HG03442 (cell line): ENCODE data around the gene BDKRB2.
"Not testable (repeated sequence)": the region's sequence is repeated elsewhere in the genome, so short reads cannot be mapped to it uniquely, and the experiment has no call there.

Experiments
- ATAC-seq: cut with Tn5 transposase; IDR thresholded peaks from one replicate; pipeline ENCODE4 v1.9.1; 2021; ENCODE audit warnings: mild to moderate bottlenecking, moderate library complexity; ENCODE audit not compliant: unreplicated experiment

Gene BDKRB2

DNA sequence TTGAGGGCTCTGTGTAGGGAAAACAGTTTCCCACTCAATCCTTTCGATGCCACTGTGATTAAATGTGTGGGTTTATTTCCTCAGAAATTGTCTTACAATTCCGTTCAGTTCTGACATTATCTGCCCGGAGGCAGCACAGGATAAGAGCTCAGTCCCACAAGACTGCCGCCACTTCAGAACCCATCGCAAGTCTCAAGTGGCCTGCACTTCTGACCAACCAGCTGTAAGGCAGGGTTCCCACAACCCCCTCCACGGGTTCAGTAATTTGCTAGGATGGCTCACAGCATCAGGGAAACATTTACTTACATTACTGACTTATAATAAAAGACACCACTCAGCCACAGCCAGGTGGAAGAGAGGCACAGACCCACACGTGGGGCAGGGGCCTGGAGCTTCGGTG is 17.2 kb downstream of the BDKRB2 start:
- no peak for ATAC-seq

- no peak for ATAC-seq
These were observed 19.9 kb downstream of the BDKRB2 start for GRCh38 chr14:96224480-96225096.

DNA sequence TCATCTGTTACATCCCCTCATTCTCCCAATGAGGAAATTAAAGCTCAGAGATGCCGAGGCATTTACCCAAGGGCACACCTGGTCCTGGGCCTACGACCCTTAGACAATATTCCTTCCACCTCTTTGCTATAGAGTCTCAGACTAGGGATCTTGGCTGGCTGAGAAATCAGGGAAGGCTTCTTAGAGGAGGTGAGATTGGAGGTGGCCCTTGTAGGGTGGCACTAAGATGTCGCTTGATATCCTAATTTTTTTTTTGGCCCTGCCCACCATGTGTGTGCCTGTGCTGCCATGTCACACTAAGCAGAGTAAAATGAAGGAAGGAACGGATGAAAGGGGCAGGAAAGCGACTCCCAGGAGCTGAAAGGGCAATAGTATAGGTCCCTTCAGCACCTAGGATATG is 20.6 kb downstream of the BDKRB2 start:
- ATAC-seq, result no peak

DNA sequence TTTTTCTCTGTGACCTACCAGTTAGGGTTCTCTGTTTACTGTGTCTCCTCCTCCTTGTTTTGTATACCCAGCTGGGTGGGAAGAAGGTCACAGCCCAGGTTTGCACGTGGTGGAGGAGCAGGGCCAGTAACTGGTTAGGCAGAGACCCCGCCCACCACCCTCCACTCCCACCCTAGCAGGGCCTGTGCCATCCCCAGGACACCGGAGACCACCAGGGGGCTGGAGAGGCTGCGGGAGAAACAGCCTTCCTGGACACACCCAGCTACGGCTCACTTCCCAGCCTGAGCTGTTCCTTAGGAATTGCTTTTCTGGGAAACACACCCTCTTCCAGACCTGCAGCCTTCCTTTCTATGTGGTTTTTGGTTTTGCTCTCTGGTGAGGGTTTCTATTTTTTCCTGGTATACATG is 21.1 kb downstream of the BDKRB2 start:
- ATAC-seq, result no peak

GRCh38 chr14:96227428-96227827 is 22.8 kb downstream of the BDKRB2 start:
- ATAC-seq, result no peak

DNA sequence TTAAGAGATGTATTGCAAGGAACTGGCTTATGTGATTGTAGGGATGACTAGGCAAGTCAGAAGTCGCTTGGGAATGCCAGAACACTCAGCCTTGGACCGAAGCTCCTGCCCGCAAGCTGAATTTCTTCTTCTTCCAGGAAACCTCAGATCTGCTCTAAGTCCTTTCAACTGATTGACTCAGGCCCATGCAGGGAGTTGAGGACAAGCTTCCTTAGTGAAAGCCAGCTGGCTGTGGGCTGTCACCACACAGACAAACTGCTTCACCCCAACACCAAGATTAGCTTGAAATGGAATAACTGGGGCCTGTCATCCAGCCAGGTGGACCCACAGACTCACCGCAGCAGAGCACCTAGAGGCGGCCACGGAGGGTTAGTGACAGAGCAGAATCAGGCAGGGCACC is 24.7 kb downstream of the BDKRB2 start:
- ATAC-seq, result no peak

- no peak for ATAC-seq
These were observed 26.4 kb downstream of the BDKRB2 start for GRCh38 chr14:96231056-96231455.

DNA sequence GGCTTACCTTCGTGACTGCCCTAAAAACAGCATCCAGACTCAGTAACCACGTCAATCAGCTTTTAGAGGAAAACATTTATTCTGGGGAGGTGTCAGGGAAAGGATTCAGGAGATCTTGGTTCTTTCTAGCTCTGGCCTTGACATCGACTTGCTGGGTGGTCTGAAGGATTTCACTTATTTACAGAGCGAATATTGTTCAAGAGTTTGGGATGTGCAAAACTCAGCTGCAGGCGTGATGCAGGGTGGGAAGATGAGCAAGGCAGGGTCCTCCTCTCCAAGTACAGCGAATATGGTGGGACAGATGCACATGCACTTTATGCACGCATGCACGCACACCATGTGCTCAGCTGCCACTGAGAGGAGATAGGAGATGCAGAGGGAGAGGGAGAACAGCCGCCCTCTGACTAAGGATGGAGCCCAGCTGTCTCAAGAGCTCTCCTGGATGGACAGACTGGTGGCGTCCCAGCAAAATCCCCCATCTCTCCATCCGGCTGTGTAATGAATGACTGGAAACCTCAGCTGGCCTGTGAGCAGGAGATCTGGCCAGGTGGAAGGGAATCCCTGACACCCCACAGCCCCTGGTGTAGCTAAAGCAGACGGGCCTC is 27.0 kb downstream of the BDKRB2 start:
- no peak for ATAC-seq

GRCh38 chr14:96232506-96232905 is 27.9 kb downstream of the BDKRB2 start:
- ATAC-seq, result no peak

GRCh38 chr14:96233661-96234060 is 29.0 kb downstream of the BDKRB2 start:
- ATAC-seq, result no peak

GRCh38 chr14:96235426-96235825 is 30.8 kb downstream of the BDKRB2 start:
- ATAC-seq, result no peak

DNA sequence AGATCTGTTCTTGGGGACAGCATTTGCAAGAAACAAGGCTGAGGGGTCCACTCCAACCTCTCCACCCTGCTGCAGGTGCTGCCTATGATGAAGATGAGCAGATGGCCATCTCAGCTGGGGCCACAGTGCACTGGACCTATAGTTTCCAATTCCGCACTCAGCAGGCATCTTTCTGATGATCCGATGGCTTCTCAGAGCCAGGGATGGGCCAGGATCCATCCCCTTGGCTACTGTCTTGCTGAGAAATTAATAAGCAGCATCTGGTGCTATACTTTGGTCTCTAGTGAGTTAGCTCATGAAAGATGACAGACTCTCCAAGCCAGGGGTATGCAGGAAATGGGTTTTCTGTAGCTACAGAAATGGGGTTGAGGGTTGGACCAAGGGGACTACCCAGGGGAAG is 33.0 kb downstream of the BDKRB2 start:
- ATAC-seq, result no peak

DNA sequence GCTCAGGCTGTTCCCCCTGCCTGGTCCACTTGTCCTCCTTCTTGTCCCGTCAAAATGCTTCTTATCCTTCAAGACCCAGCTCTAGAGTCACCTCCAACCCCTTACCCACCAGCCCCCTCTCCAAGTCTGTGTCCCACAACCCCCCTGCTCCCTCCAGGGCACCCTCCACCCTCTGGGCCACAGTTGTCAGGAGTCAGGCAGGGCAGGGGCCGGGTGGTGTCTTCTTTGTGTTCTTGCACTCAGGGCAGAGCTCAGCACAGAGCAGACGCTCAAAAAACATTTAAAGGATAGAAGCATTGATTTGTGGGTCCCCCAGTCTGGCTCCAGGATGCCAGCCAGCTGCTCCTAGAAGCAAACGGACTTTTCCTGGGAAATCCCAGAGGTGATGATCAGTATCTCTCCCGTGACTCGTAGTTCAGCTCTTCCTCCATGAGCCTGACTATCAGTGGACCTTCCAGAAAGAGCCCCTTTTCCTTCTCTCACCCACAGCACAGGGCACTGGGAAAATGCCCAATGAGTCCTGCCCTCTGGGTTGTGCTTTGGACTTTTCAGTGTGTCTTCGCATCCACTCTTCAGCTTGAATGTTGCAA is 34.1 kb downstream of the BDKRB2 start:
- ATAC-seq, result no peak

DNA sequence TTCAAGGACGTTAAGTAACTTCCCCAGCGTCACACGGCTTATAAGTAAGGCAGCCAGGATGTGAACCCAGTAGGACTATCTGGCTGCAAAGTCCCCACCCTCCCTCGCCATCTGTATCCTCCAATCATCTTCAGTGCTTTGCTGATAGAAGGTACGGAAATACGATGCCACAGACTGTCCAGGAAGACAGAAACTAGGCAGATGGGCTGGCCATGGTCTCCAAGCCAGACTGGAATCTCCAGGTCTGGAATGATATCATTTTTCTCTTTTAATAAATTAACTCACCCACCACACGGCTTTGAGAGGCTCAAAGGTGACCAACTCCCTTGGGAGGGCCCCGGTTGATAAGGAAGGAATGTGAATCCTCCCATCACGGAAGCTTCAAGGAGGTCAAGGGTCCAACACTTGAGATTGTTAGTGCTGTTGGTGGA is 35.1 kb downstream of the BDKRB2 start:
- ATAC-seq, result no peak

DNA sequence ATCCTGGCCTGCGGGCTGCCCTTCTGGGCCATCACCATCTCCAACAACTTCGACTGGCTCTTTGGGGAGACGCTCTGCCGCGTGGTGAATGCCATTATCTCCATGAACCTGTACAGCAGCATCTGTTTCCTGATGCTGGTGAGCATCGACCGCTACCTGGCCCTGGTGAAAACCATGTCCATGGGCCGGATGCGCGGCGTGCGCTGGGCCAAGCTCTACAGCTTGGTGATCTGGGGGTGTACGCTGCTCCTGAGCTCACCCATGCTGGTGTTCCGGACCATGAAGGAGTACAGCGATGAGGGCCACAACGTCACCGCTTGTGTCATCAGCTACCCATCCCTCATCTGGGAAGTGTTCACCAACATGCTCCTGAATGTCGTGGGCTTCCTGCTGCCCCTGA is 36.0 kb downstream of the BDKRB2 start:
- ATAC-seq, result no peak

- ATAC-seq, result no peak
These were observed 37.5 kb downstream of the BDKRB2 start for GRCh38 chr14:96242126-96242525.

GRCh38 chr14:96243785-96244184 is 39.1 kb downstream of the BDKRB2 start:
- ATAC-seq, result no peak

- not testable (repeated sequence) for ATAC-seq
These were observed 40.4 kb downstream of the BDKRB2 start for GRCh38 chr14:96245074-96245473.

GRCh38 chr14:96245710-96246538 is 41.3 kb downstream of the BDKRB2 start:
- ATAC-seq, result no peak

DNA sequence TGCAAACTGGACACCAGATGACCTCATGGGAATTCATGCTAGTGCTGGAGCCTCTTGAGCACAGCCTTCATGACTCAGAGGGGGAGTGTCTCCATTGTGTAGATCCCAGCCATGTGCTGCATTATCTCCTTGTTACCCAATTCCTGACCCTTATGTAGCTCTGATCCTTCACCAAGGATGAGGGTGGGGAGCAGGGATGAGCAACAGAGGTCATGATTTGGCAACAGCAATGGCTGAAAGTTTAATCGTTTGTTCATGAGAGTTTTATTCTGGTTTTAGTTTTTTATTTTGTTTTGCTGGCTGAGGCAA is 41.9 kb downstream of the BDKRB2 start:
- no peak for ATAC-seq

- ATAC-seq, result no peak
These were observed 42.4 kb downstream of the BDKRB2 start for GRCh38 chr14:96247031-96247430.

DNA sequence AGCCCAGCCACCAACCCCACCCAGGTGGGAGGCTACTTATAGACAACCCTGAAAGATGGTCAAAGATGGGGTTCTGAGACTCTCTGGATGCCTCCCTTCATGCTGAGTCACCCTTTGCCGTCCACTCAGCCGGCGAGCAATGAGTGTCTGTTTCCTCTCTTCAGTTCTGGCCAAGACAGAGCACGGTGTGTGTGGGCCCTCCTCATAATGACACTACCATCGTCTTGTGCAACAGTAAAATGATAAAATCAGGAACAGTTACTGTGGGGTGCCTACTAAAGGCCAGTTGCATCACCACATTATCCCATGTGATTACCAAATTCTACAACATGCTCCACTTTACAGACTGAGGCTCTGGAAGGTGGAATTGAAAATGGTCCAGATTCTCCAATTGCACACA is 44.4 kb downstream of the BDKRB2 start:
- ATAC-seq, result no peak
